Caco-2 (cell line): ENCODE results near the gene ALDH3B2. TPM values are rescaled to one million over a fixed set of nuclear protein-coding genes. Genes with fewer than 3 reads are reported as not detected.

Source experiments
- BruUV-seq: library from RNA; stranded (reverse); fragments of 400-500 nt; replicated peaks from 2 replicates; lab custom pipeline; 2021; lab: Mats Ljungman, UMichigan
- CTCF ChIA-PET: fragments of 300-600 bp; sonication (Branson Sonifier 250); formaldehyde crosslinking; loops from one replicate; lab custom pipeline; 2022; ENCODE audit warnings: antibody characterized with exemption; lab: Charles Lee
- POLR2A ChIA-PET: fragments of 300-600 bp; sonication (Branson Sonifier 250); formaldehyde crosslinking; loops from one replicate; lab custom pipeline; 2022; ENCODE audit warnings: antibody characterized with exemption; lab: Charles Lee
- DNase-seq, 2 experiments: peaks; one replicate each; pipeline versions ENCODE4 v3.0.0 to v3.0.0-alpha.2; 2020 to 2022
- H3K27me3 ChIP-seq: replicated peaks from 2 replicates; pipeline ENCODE4 v1.6.0; 2011; ENCODE audit warnings: low read length; ENCODE audit not compliant: control insufficient read depth, insufficient read depth
- H3K36me3 ChIP-seq: 2 replicates; pipeline ENCODE4 v1.5.1; 2011; ENCODE audit warnings: low read length; ENCODE audit not compliant: control insufficient read depth, insufficient read depth
- H3K4me1 ChIP-seq: fragments of 250-450 bp; sonication (Bioruptor Pico); 2 replicates; pipeline ENCODE4 v1.5.1; 2020; ENCODE audit warnings: mild to moderate bottlenecking
- H3K4me3 ChIP-seq: 2 replicates; pipeline ENCODE4 v1.5.1; 2011; ENCODE audit warnings: low read depth, mild to moderate bottlenecking, control low read depth, low read length
- H3K9me3 ChIP-seq: fragments of 250-450 bp; sonication (Bioruptor Pico); 2 replicates; pipeline ENCODE4 v1.5.1; 2020; ENCODE audit warnings: mild to moderate bottlenecking, moderate library complexity
- H3K27ac Mint-ChIP-seq: one replicate; pipeline ENCODE4 v1.8.0; 2022; ENCODE audit warnings: mixed read lengths; ENCODE audit not compliant: unreplicated experiment
- H3K27me3 Mint-ChIP-seq: one replicate; pipeline ENCODE4 v1.8.0; 2022; ENCODE audit warnings: mixed read lengths; ENCODE audit not compliant: insufficient read depth, unreplicated experiment
- H3K36me3 Mint-ChIP-seq: one replicate; pipeline ENCODE4 v1.8.0; 2022; ENCODE audit warnings: mild to moderate bottlenecking, mixed read lengths; ENCODE audit not compliant: insufficient read depth, unreplicated experiment
- H3K4me1 Mint-ChIP-seq: one replicate; pipeline ENCODE4 v1.8.0; 2022; ENCODE audit warnings: low read depth, mixed read lengths; ENCODE audit not compliant: unreplicated experiment
- H3K4me3 Mint-ChIP-seq: one replicate; pipeline ENCODE4 v1.8.0; 2022; ENCODE audit warnings: mild to moderate bottlenecking, moderate library complexity, mixed read lengths; ENCODE audit not compliant: unreplicated experiment
- H3K9me3 Mint-ChIP-seq: one replicate; pipeline ENCODE4 v1.8.0; 2022; ENCODE audit warnings: mixed read lengths; ENCODE audit not compliant: unreplicated experiment
- CTCF ChIP-seq, 2 experiments: fragments of 200-600 bp in 1 of 2; IDR thresholded peaks; 1 replicate in 1 of 2; 2 replicates in 1 of 2; pipeline versions ENCODE4 v1.5.1 to v1.8.0; 2011 to 2022; ENCODE audit warnings: antibody characterized with exemption in 1 of 2, control low read depth in 1 of 2, inconsistent platforms in 1 of 2, low read depth in 1 of 2, low read length in 1 of 2, mild to moderate bottlenecking in 1 of 2, moderate library complexity in 1 of 2; ENCODE audit not compliant: insufficient read depth in 1 of 2, severe bottlenecking in 1 of 2, unreplicated experiment in 1 of 2
- intact Hi-C: fragments of 100-400 bp; cut with micrococcal nuclease; formaldehyde crosslinking; loops from one replicate; pipeline ENCODE4 v1.10.0; 2022; ENCODE audit not compliant: unreplicated experiment
- total RNA-seq: library from RNA; stranded (reverse); gene quantifications from 2 replicates; pipeline ENCODE4 v1.2.3, GENCODE V29; 2022

ALDH3B2 gene
- total RNA-seq, 1 experiment from 2014 or later: 0.54 TPM

GRCh38 chr11:67640758-67641337, 33.6 kb downstream of the ALDH3B2 start:
- no TSS peak for BruUV-seq
- 0 out of 2 replicates have a peak, but pooled peaks cover 3% of the 10 kb centered on the region for H3K4me1 ChIP-seq
- H3K4me1 Mint-ChIP-seq: no peaks in the 10 kb centered on the region
- no peak overlapping the region for H3K4me3 ChIP-seq
- H3K9me3 Mint-ChIP-seq: no peaks in the 10 kb centered on the region
- CTCF ChIA-PET: interaction anchor here (0.6 to 2.8 kb wide), 5 partner anchors 8 to 151 kb away, joined by 3 to 18 read pairs (median 4); partner anchors contain the start of gene NUDT8
- H3K9me3 ChIP-seq: peaks cover 8% of the 10 kb centered on the region; the same call in 1 of the 2 replicates
- intact Hi-C loops: loop anchor here (1.0 kb wide), 1 partner anchor 18 kb away; no protein-coding TSS in a partner anchor
- H3K27ac Mint-ChIP-seq: no peak overlapping the region
- no peaks in the 10 kb centered on the region for H3K36me3 ChIP-seq
- no peak for TF ChIP-seq CTCF (IDR thresholded peaks at IDR 0.05; ENCODE audit: insufficient read depth in 1 of 2, low read depth in 1 of 2, low read length in 1 of 2, severe bottlenecking in 1 of 2, unreplicated experiment in 1 of 2)
- POLR2A ChIA-PET: no interaction called here
- no peaks in the 10 kb centered on the region for H3K27me3 Mint-ChIP-seq
- no peak for DNase-seq
- H3K36me3 Mint-ChIP-seq: no peaks in the 10 kb centered on the region
- H3K27me3 ChIP-seq: no peaks in the 10 kb centered on the region
- H3K4me3 Mint-ChIP-seq: no peak overlapping the region

GRCh38 chr11:67640021-67640757, 34.2 kb downstream of the ALDH3B2 start:
- H3K27me3 Mint-ChIP-seq: no peaks in the 10 kb centered on the region
- DNase-seq: peak; percentile 87 to 88
- H3K4me1 ChIP-seq: 0 out of 2 replicates have a peak, but pooled peaks cover 3% of the 10 kb centered on the region
- intact Hi-C loops: loop anchor here (1.0 kb wide), 1 partner anchor 19 kb away; no protein-coding TSS in a partner anchor
- H3K27ac Mint-ChIP-seq: no peak overlapping the region
- H3K4me3 ChIP-seq: no peak overlapping the region
- H3K9me3 ChIP-seq: peaks cover 8% of the 10 kb centered on the region; the same call in 1 of the 2 replicates
- BruUV-seq: no TSS peak
- no peaks in the 10 kb centered on the region for H3K27me3 ChIP-seq
- H3K9me3 Mint-ChIP-seq: no peaks in the 10 kb centered on the region
- H3K36me3 ChIP-seq: no peaks in the 10 kb centered on the region
- POLR2A ChIA-PET: no interaction called here
- H3K4me3 Mint-ChIP-seq: no peak overlapping the region
- CTCF ChIA-PET: interaction anchor here (0.5 to 2.8 kb wide), 6 partner anchors 8 to 298 kb away, joined by 3 to 18 read pairs (median 4); partner anchors contain the start of gene NUDT8
- no peaks in the 10 kb centered on the region for H3K36me3 Mint-ChIP-seq
- TF ChIP-seq CTCF (IDR thresholded peaks at IDR 0.05; ENCODE audit: insufficient read depth in 1 of 2, low read depth in 1 of 2, low read length in 1 of 2, severe bottlenecking in 1 of 2, unreplicated experiment in 1 of 2): peak; percentile 86 to 96
- H3K4me1 Mint-ChIP-seq: no peaks in the 10 kb centered on the region

- intact Hi-C loops: no loop called here
- no peak for TF ChIP-seq CTCF (IDR thresholded peaks at IDR 0.05; ENCODE audit: insufficient read depth in 1 of 2, low read depth in 1 of 2, low read length in 1 of 2, severe bottlenecking in 1 of 2, unreplicated experiment in 1 of 2)
- BruUV-seq: no TSS peak
- no peaks in the 10 kb centered on the region for H3K27me3 Mint-ChIP-seq
- H3K27me3 ChIP-seq: no peaks in the 10 kb centered on the region
- H3K4me1 Mint-ChIP-seq: no peaks in the 10 kb centered on the region
- H3K9me3 ChIP-seq: peaks cover 8% of the 10 kb centered on the region; the same call in 1 of the 2 replicates
- no peak within 1 kb of the TSS for H3K4me3 ChIP-seq
- POLR2A ChIA-PET: no interaction called here
- H3K9me3 Mint-ChIP-seq: no peaks in the 10 kb centered on the region
- H3K4me1 ChIP-seq: 0 out of 2 replicates have a peak, but pooled peaks cover 3% of the 10 kb centered on the region
- no peaks in the 10 kb centered on the region for H3K36me3 Mint-ChIP-seq
- H3K27ac Mint-ChIP-seq: no peak within 1 kb of the TSS
- peak in 1 of 2 experiments; percentile 44 for DNase-seq
- no peak within 1 kb of the TSS for H3K4me3 Mint-ChIP-seq
- CTCF ChIA-PET: interaction anchor here (0.5 to 2.8 kb wide), 4 partner anchors 9 to 299 kb away, joined by 3 to 18 read pairs (median 6); partner anchors contain the start of gene NUDT8
- no peaks in the 10 kb centered on the region for H3K36me3 ChIP-seq
Measured at GRCh38 chr11:67639438-67639859, 35.0 kb downstream of the ALDH3B2 start, which contains the start of gene TBX10. Gene TBX10, minus strand, starts transcription at chr11:67639763. Its CDS starts 291 bp downstream, at chr11:67639472.
